A549 (cell line): ENCODE data around the gene NUP58. TPM values are rescaled to one million over a fixed set of nuclear protein-coding genes. Genes with fewer than 3 reads are reported as not detected.

ENCODE experiments used
- ATAC-seq, 2 experiments: fragments of 200-7000 bp in 1 of 2; fragments of >200 bp in 1 of 2; cut with Nextera tagmentation in 1 of 2; cut with Tn5 transposase in 1 of 2; 3 replicates each; pipeline versions ENCODE4 v1.8.0 to v1.9.1; 2018 to 2020; ENCODE audit warnings: mild to moderate bottlenecking in 1 of 2, moderate library complexity in 1 of 2
- CTCF ChIA-PET: fragments of 300-600 bp; sonication (Branson Sonifier 250); formaldehyde crosslinking; extraction: SDS; loops from one replicate; lab custom pipeline; 2021; ENCODE audit warnings: antibody characterized with exemption, inconsistent platforms; lab: Yijun Ruan, JAX
- POLR2A ChIA-PET: fragments of 350-600 bp; formaldehyde crosslinking; extraction: SDS; loops from one replicate; lab custom pipeline; 2021; ENCODE audit warnings: antibody characterized with exemption, inconsistent platforms; lab: Yijun Ruan, JAX
- DNase-seq, 2 experiments: peaks; one replicate each; pipeline versions ENCODE4 v3.0.0 to v3.0.0-alpha.2; 2011 to 2016; ENCODE audit warnings: low read depth in 1 of 2, low spot score in 1 of 2
- FAIRE-seq: peaks from 2 replicates; lab custom pipeline; 2011; peaks lifted over from hg19 to GRCh38; lab: Jason Lieb, UNC
- H3K27ac ChIP-seq, 2 experiments: fragments of >200 bp; sonication (Bioruptor Twin); formaldehyde crosslinking; 3 replicates each; pipeline ENCODE4 v1.5.1; 2016 to 2017
- H3K4me1 ChIP-seq: fragments of >200 bp; sonication (Bioruptor Twin); formaldehyde crosslinking; 3 replicates; pipeline ENCODE4 v1.6.1; 2016
- H3K4me2 ChIP-seq: fragments of >200 bp; sonication (Bioruptor Twin); formaldehyde crosslinking; 3 replicates; pipeline ENCODE4 v1.6.1; 2016
- H3K4me3 ChIP-seq: fragments of >200 bp; sonication (Bioruptor Twin); formaldehyde crosslinking; 3 replicates; pipeline ENCODE4 v1.5.1; 2016
- H3K9me3 ChIP-seq: fragments of >200 bp; sonication (Bioruptor Twin); formaldehyde crosslinking; 3 replicates; pipeline ENCODE4 v1.6.1; 2016
- E2F6 ChIP-seq: IDR thresholded peaks from 2 replicates; pipeline ENCODE4 v1.6.1; 2012; ENCODE audit warnings: low read depth, borderline replicate concordance
- EHMT2 ChIP-seq: fragments of 200-600 bp; sonication (generic); IDR thresholded peaks from 2 replicates; pipeline ENCODE4 v1.6.1; 2016; ENCODE audit warnings: antibody characterized with exemption, low read depth, mild to moderate bottlenecking, moderate library complexity
- FOSL2 ChIP-seq, 2 experiments: fragments of 450-650 bp in 1 of 2; fragments of >200 bp in 1 of 2; sonication (Bioruptor Twin) in 1 of 2; formaldehyde crosslinking; IDR thresholded peaks; 2 replicates each; pipeline versions ENCODE4 v1.5.0 to v1.6.1; 2016 to 2020; ENCODE audit warnings: mild to moderate bottlenecking in 1 of 2, moderate library complexity in 1 of 2
- FOXS1 ChIP-seq: fragments of 250-450 bp; sonication (Bioruptor Pico); IDR thresholded peaks from 2 replicates; pipeline ENCODE4 v1.5.0; 2020; ENCODE audit warnings: mild to moderate bottlenecking, moderate library complexity
- HEYL ChIP-seq: fragments of 250-450 bp; sonication (Bioruptor Pico); IDR thresholded peaks from 2 replicates; pipeline ENCODE4 v1.8.0; 2021; ENCODE audit warnings: mild to moderate bottlenecking, moderate library complexity
- HOXA7 ChIP-seq: fragments of 250-450 bp; sonication (Bioruptor Pico); IDR thresholded peaks from 2 replicates; pipeline ENCODE4 v1.5.0; 2020; ENCODE audit warnings: mild to moderate bottlenecking, moderate library complexity
- KDM1A ChIP-seq: fragments of 200-600 bp; sonication (generic); IDR thresholded peaks from 2 replicates; pipeline ENCODE4 v1.6.1; 2016; ENCODE audit warnings: low read depth, mild to moderate bottlenecking
- MAFK ChIP-seq: fragments of 450-650 bp; IDR thresholded peaks from 2 replicates; pipeline ENCODE4 v1.6.1; 2014; ENCODE audit not compliant: partially characterized antibody
- NFE2L2 ChIP-seq: fragments of 150-350 bp; conservative IDR thresholded peaks from 2 replicates; pipeline ENCODE4 v1.6.1; 2014; ENCODE audit warnings: low read length
- PBX3 ChIP-seq: IDR thresholded peaks from 2 replicates; pipeline ENCODE4 v1.6.1; 2012
- PHF8 ChIP-seq: fragments of 200-600 bp; sonication (generic); IDR thresholded peaks from 2 replicates; pipeline ENCODE4 v1.6.1; 2016; ENCODE audit warnings: low read depth, mild to moderate bottlenecking, antibody characterized with exemption, moderate library complexity, borderline replicate concordance
- RFX5 ChIP-seq: fragments of 450-650 bp; IDR thresholded peaks from 2 replicates; pipeline ENCODE4 v1.7.1; 2014; ENCODE audit warnings: antibody characterized with exemption, mild to moderate bottlenecking, moderate library complexity
- SREBF2 ChIP-seq: fragments of 450-650 bp; IDR thresholded peaks from 2 replicates; pipeline ENCODE4 v1.6.1; 2014; ENCODE audit warnings: mild to moderate bottlenecking, moderate library complexity
- TFCP2L1 ChIP-seq: fragments of 250-450 bp; sonication (Bioruptor Pico); IDR thresholded peaks from 2 replicates; pipeline ENCODE4 v1.5.0; 2021; ENCODE audit warnings: mild to moderate bottlenecking
- ZFP36 ChIP-seq: fragments of 450-650 bp; IDR thresholded peaks from 2 replicates; pipeline ENCODE4 v1.6.1; 2014; ENCODE audit warnings: borderline replicate concordance; ENCODE audit not compliant: partially characterized antibody
- WGBS: methylation state at CpG from one replicate; pipeline ENCODE4 v1.1.6; 2017; ENCODE audit errors: missing lambda C conversion rate; 5-methylcytosine and 5-hydroxymethylcytosine counted together
- polyA plus RNA-seq, 4 experiments: library from polyadenylated mRNA; depleted of rRNA in 3 of 4; stranded (reverse); fragments of >200 nt; fragmentation: RNase III in 1 of 4; extraction: RNeasy Plus Mini Kit Qiagen cat#74134 plus additional on column Dnase treatment in 1 of 4; gene quantifications; 2 replicates in 3 of 4; 3 replicates in 1 of 4; pipeline ENCODE4 v1.2.3, GENCODE V29; 2011 to 2017
- TF ChIP-seq, protein P1 (sequence below): fragments of 150-350 bp; IDR thresholded peaks from 2 replicates; pipeline ENCODE4 v1.6.1; 2014; ENCODE audit warnings: low read depth, mild to moderate bottlenecking, low read length

NUP58 gene
- polyA plus RNA-seq, 2 of the 4 experiments (the other 2 are of a cell fraction): 19.6 to 55.6 TPM

DNA sequence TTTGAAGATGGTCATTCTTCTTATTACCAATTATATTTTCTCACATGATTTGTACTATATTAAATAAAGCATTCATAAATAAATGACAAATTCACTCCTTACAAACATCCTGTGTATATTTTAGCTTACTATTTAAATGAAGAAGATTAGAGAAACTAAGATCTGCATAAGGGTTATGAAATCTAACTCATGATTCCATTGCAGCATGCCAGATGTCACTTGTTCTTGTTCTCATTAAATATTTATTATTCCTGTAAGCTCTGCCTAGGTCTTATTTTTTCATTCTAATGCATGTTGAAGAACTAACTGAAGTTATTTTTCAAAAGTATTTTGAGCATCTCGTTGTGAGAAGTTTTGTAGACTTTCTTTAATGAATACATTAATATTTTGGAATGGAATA lies 18.3 kb downstream of the NUP58 start:
- ATAC-seq: no peak
- FAIRE-seq: no peak
- H3K4me3 ChIP-seq: no peak overlapping the region
- no peaks in the 10 kb centered on the region for H3K9me3 ChIP-seq
- H3K4me1 ChIP-seq: peaks cover 25% of the 10 kb centered on the region
- POLR2A ChIA-PET: no interaction called here
- 94% methylated on average over 1 of the region's 1 CpG for WGBS
- no peak overlapping the region for H3K4me2 ChIP-seq
- no peak for DNase-seq
- CTCF ChIA-PET: interaction anchor here (1.4 kb wide), 1 partner anchor 32 kb away, joined by 7 read pairs; the partner anchor contains the start of gene MTMR6
- H3K27ac ChIP-seq: no peak overlapping the region
- TF ChIP-seq HOXA7 (CRISPR knock-in tag): no peak
- no peak for TF ChIP-seq NFE2L2
- no peak for TF ChIP-seq FOXS1
- no peak for TF ChIP-seq PBX3
- no peak for TF ChIP-seq TFCP2L1 (CRISPR knock-in tag)
- TF ChIP-seq SREBF2: no peak
- no peak for TF ChIP-seq MAFK
- TF ChIP-seq E2F6: no peak
- no peak for TF ChIP-seq KDM1A
- TF ChIP-seq EHMT2: no peak
- TF ChIP-seq, protein P1, sequence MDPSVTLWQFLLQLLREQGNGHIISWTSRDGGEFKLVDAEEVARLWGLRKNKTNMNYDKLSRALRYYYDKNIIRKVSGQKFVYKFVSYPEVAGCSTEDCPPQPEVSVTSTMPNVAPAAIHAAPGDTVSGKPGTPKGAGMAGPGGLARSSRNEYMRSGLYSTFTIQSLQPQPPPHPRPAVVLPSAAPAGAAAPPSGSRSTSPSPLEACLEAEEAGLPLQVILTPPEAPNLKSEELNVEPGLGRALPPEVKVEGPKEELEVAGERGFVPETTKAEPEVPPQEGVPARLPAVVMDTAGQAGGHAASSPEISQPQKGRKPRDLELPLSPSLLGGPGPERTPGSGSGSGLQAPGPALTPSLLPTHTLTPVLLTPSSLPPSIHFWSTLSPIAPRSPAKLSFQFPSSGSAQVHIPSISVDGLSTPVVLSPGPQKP: no peak
- TF ChIP-seq FOSL2 (IDR thresholded peaks at IDR 0.05): no peak
- no peak for TF ChIP-seq FOSL2 (CRISPR knock-in tag; IDR thresholded peaks at IDR 0.05)
- TF ChIP-seq PHF8: no peak
- TF ChIP-seq RFX5: no peak
- TF ChIP-seq HEYL: no peak

DNA sequence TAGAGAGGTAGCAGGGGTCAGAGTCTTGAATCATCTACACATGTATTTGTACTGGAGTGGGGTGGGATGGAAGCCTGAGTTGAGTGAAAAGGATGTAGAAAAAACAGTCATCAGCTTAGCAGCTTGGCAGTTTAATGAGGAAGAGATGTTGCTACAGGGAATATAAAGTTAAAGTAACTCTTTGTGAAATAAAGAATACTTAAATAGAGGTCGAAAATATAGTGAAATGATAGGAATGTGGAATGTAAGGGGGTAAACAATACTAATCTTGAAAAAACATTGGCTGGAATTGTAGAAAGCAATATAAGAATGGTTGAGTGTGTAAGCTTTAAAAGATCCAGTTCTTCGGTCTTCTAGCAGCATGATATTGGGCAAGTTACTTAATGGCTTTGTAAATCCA lies 22.7 kb downstream of the NUP58 start:
- Histone ChIP-seq H3K27ac (no peak overlapping the region), H3K9me3 (no peaks in the 10 kb centered on the region), H3K4me2 (no peak overlapping the region), H3K4me3 (no peak overlapping the region), H3K4me1 (peaks cover 2% of the 10 kb centered on the region; the same call in 1 of the 3 replicates)
- TF ChIP-seq E2F6: no peak
- TF ChIP-seq HOXA7 (CRISPR knock-in tag): no peak
- 78% methylated on average over 2 of the region's 2 CpGs for WGBS
- DNase-seq (no peak), ATAC-seq (no peak), FAIRE-seq (no peak)
- CTCF ChIA-PET: interaction anchor here (2.3 kb wide), 1 partner anchor 9 kb away, joined by 5 read pairs; no protein-coding TSS in a partner anchor
- POLR2A ChIA-PET: no interaction called here

DNA sequence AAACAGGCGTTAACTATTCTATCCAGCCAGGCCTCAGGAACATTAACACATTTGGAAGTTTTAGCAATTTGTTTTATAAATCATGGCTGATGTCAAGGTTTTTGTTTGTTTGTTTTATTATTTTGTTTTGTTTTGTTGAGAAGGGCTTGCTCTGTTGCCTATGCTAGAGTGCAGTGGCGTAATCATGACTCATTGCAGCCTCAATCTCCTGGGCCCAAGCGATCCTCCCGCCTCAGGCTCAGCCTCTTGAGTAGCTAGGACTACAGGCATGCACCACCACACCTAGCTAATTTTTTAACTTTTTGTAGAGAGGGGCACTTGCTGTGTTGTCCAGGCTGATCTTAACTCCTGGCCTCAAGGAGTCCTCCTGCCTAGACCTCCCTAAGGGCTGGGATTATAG lies 28.3 kb downstream of the NUP58 start:
- TF ChIP-seq FOSL2 (IDR thresholded peaks at IDR 0.05) (no peak), FOSL2 (CRISPR knock-in tag; IDR thresholded peaks at IDR 0.05) (peak; percentile 44), ZFP36 (no peak)
- DNase-seq (peak in 1 of 2 experiments; percentile 42), ATAC-seq (peak; percentile 50 to 72; a peak in 4 of 6 replicates), FAIRE-seq (no peak)
- no peak overlapping the region for H3K4me2 ChIP-seq
- H3K27ac ChIP-seq: no peak overlapping the region
- CTCF ChIA-PET: no interaction called here
- H3K4me3 ChIP-seq: no peak overlapping the region
- WGBS: 84% methylated on average over 4 of the region's 4 CpGs
- no peaks in the 10 kb centered on the region for H3K9me3 ChIP-seq
- peaks cover 10% of the 10 kb centered on the region; the same call in 2 of the 3 replicates for H3K4me1 ChIP-seq
- POLR2A ChIA-PET: no interaction called here
